Right lung (tissue), 10 donors: ENCODE results near the gene OR10G6. TPM values are rescaled to one million over a fixed set of nuclear protein-coding genes. Genes with fewer than 3 reads are reported as not detected.
"Not testable (repeated sequence)": the region's sequence is repeated elsewhere in the genome, so short reads cannot be mapped to it uniquely, and the experiment has no call there.

ENCODE experiments used
- DNase-seq, 2 donors: peaks; one replicate each; pipeline ENCODE4 v3.0.0-alpha.2; 2013
- long read RNA-seq, 8 donors: transcript quantifications; one replicate each; lab custom pipeline, GENCODE V29; 2026
- polyA plus RNA-seq, 5 donors: library from polyadenylated mRNA; unstranded; fragments of 120-200 nt; gene quantifications; one replicate each; pipeline versions ENCODE4 v1.2.1 to v1.2.3, GENCODE V29; 2013; ENCODE audit warnings: inconsistent platforms in 1 of 5, low replicate concordance in 1 of 5; ENCODE audit not compliant: insufficient read length in 5 of 5, insufficient read depth in 1 of 5

Gene OR10G6, protein sequence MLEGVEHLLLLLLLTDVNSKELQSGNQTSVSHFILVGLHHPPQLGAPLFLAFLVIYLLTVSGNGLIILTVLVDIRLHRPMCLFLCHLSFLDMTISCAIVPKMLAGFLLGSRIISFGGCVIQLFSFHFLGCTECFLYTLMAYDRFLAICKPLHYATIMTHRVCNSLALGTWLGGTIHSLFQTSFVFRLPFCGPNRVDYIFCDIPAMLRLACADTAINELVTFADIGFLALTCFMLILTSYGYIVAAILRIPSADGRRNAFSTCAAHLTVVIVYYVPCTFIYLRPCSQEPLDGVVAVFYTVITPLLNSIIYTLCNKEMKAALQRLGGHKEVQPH
- not detected for polyA plus RNA-seq
- long read RNA-seq, donor 1, result 0 reads
- long read RNA-seq, donor 2, result 0 reads
- long read RNA-seq, donor 3, result 0 reads
- long read RNA-seq, donor 4, result 0 reads
- long read RNA-seq, donor 5, result 0 reads
- long read RNA-seq, donor 6, result 0 reads
- long read RNA-seq, donor 7, result 0 reads
- long read RNA-seq, donor 8, result 0 reads

GRCh38 chr11:123995119-123995518 lies at the start of gene OR10G6:
TSS of gene OR10G6 (minus strand) at chr11:123995161. CDS start at chr11:123995161, 0 bp downstream.
- DNase-seq, result no peak

- no peak for DNase-seq
These were observed 48.5 kb upstream of the OR10G6 start for GRCh38 chr11:124043420-124043819.

DNA sequence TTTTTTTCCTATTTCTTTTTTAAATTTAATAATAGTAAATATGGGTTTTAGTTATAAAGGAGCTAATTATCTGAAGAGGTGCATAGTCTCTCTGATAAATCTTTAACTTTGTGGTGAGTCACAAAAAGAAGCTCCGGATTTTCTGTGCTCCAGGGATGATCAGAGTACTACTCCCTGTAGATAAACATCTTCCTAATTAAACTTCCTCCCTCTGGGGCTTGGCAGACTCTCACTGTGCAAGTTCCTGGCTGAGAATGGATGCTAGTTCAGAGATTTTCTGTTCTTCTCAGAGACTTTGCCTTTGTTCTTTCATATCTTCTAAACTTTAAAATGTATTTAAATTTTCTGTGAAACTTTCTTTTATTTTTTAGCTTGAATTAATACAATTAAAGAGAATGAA lies 46.3 kb upstream of the OR10G6 start, which contains the start of gene OR10G7:
Gene OR10G7 (minus strand): TSS at position 72 of the 400 bp plus-strand sequence. CDS start 2,324 bp downstream, outside the sequence.
- DNase-seq, result no peak

DNA sequence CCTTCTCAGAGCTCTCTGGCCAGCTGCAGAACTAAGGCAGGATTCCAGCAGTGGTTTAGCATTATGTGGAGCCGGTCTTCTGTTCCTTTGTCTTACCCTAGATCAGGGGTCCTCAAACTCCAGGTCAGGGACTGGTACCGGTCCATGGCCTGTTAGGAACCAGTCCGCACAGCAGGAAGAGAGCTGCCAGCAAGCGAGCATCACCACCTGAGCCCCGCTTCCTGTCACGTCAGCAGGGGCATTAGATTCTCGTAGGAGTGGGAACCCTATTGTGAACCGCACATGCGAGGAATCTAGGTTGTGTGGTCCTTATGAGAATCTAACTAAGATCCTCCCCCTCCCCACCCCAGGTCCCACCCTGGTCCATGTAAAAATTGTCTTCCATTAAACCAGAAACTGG lies 44.6 kb upstream of the OR10G6 start:
- no peak for DNase-seq

GRCh38 chr11:124036666-124037065 lies 41.7 kb upstream of the OR10G6 start:
- DNase-seq, result no peak

DNA sequence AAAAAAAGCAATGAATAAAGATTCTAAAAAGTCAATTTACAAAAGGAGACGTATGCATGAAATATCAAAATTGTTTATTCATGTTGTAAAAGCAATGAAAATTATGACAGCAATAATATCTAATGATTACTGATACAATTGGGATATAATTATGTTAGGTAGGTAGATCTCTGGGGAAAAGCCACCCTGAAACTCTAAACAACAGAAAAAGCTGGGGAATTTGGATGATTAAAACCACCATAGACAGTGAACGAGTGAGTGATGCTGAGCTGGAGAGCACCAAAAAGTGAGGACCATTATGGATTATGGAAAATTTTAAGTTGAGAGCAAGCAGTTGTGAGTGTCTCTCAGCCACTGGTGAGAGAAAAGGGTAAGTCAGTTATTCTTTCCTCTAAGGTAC lies 31.5 kb upstream of the OR10G6 start, which contains the start of gene OR10G8:
Gene OR10G8 (plus strand): TSS at position 301 of the 400 bp plus-strand sequence. CDS start 2,825 bp downstream, outside the sequence.
- DNase-seq, result no peak

GRCh38 chr11:124015837-124016236 lies 20.9 kb upstream of the OR10G6 start:
- not testable (repeated sequence) for DNase-seq

DNA sequence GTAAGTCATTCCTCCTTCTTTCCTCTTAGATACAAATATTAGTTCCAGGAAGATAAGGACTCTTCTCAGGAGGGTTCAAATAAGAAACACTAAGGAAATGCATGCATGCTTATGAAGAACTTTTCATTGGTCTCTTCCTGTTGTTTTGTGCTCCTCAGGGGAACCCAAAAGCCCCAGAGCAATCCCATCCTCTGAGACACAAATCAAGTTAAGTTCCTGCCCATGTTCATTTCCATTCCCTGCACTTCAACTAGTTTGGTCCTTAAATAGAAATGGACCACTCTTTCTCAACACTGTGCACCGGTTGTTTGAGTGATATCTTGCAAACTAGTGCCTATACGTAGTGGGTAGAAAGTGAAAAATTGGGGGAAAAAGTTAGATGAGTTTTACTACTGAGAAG lies 17.7 kb upstream of the OR10G6 start, which contains the start of gene OR10G4:
Gene OR10G4 (plus strand): TSS at position 301 of the 400 bp plus-strand sequence. CDS start 2,578 bp downstream, outside the sequence.
- DNase-seq, result no peak

DNA sequence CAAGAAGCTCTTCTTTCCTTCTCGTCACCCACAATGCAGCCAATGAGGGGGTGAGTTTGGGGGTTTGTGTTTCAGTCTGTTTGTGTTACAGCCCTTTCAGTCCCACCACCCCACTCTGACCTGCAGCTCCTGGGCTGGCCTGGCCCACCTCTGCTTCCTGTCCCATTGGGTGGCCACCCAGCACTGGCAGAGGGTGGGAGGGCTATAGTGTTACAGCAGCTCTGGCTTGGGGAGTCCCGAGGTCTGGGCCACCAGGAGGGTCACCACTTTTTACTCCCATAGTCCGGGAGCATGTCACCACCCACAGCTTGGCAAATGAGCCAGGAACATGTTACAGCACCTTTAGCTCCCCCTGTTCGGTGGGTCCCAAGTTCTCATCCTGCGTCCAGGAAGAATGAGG lies 15.7 kb downstream of the OR10G6 start:
- no peak for DNase-seq

GRCh38 chr11:123977731-123978347 lies 17.1 kb downstream of the OR10G6 start, which contains the start of gene OR10S1:
TSS of gene OR10S1 (minus strand) at chr11:123977781. CDS start at chr11:123977664, 117 bp downstream.
- DNase-seq, result no peak

- DNase-seq, result no peak
These were observed 18.0 kb downstream of the OR10G6 start for GRCh38 chr11:123976770-123977560.

DNA sequence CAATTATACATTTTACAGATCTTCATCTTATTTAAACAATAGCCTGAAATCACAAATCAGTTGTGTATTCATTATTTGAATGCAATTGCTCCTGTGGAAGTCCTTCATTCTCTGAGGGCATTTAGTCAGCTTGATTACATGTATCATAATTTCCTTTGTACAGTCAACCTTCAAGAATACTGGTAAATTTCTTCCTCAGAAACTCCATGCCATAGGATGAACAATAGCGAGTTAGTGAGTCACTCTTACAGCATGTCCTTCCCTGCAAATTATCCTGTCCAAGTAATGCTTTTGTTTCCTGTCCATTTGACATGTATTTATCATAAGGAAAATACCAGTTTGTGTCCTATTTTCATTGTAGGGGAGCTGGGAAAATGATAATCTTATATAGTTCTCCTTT lies 21.1 kb downstream of the OR10G6 start:
- DNase-seq, result no peak

DNA sequence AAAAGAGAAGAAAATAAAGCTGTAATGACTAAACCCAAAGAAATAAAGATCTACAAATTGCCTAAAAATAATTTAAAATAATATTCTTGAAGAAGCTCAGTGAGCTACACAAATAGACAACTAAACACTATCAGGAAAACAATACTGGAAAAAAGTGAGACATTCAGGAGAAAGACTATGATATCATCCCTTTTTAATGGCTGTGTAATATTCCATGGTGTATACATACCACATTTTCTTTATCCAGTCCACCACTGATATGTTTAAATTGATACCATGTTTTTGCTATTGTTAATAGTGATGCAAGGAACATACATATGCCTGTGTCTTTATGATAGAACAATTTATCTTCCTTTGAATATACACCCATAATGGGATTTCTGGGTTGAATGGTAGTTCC lies 38.2 kb downstream of the OR10G6 start:
- no peak for DNase-seq

DNA sequence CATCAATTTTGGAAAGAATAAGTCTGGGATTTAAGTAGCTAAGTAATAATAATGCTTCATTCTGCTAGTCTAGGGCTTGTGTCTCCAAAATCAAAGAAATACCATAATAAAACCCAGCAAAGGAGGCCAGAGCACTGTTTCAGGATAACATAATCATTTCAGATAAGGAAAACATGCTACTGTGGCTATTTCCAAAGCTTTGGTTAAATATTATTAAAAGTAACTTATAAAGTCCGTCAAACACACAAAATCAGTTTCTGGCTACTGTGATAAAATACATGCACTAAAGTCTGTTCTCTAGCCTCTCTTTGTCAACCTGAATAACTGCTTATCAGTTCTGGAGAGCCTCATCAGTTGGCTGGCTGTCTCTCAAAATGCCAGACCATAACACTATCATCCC lies 49.8 kb downstream of the OR10G6 start:
- DNase-seq, result no peak

Other genes with a start within 250 kb of the OR10G6 start
- not detected for gene OR6X1, start 240.6 kb downstream of the OR10G6 start, polyA plus RNA-seq
- gene OR6M1, start 188.8 kb downstream of the OR10G6 start, polyA plus RNA-seq, result not detected
- gene TMEM225, start 109.5 kb downstream of the OR10G6 start, polyA plus RNA-seq, result not detected
- gene OR8D4, start 93.0 kb downstream of the OR10G6 start, polyA plus RNA-seq, result under 1 TPM in 2 of 5 donors, not detected in 3; 0.04 to 0.06 TPM
- gene OR4D5, start 55.5 kb downstream of the OR10G6 start, polyA plus RNA-seq, result not detected
- gene OR6T1, start 51.3 kb downstream of the OR10G6 start, polyA plus RNA-seq, result not detected
- gene OR10S1, start 17.4 kb downstream of the OR10G6 start, polyA plus RNA-seq, result not detected
- not detected for gene OR10G4, start 17.8 kb upstream of the OR10G6 start, polyA plus RNA-seq
- not detected for gene OR10G9, start 27.9 kb upstream of the OR10G6 start, polyA plus RNA-seq
- gene OR10G8, start 31.6 kb upstream of the OR10G6 start, polyA plus RNA-seq, result not detected
- not detected for gene OR10G7, start 46.2 kb upstream of the OR10G6 start, polyA plus RNA-seq
- gene VWA5A, start 120.3 kb upstream of the OR10G6 start, polyA plus RNA-seq, result 10 to 100 TPM; 17.7 to 19.2 (median 18.2) TPM
- not detected for gene OR10D3, start 188.2 kb upstream of the OR10G6 start, polyA plus RNA-seq
- not detected for gene OR8G1, start 245.9 kb upstream of the OR10G6 start, polyA plus RNA-seq